ENCODE measurements around the gene FBXL16. TPM values are rescaled to one million over a fixed set of nuclear protein-coding genes. Genes with fewer than 3 reads are reported as not detected.

The FBXL16 gene
- polyA plus RNA-seq, 2 of the 4 experiments (the other 2 are of a cell fraction): 0.53 to 1.2 TPM

- peak within 1 kb of the TSS; percentile 79 for H3K4me3 ChIP-seq
- peak within 1 kb of the TSS; percentile 93 for H3K4me2 ChIP-seq
- peak; percentile 94 for DNase-seq (ENCODE audit: low read depth in 1 of 2, low spot score in 1 of 2)
- peaks cover 43% of the 10 kb centered on the region for H3K4me1 ChIP-seq
- peak; percentile 70 to 85 for ATAC-seq
- 22% methylated on average over 57 of the region's 91 CpGs for WGBS (ENCODE audit: missing lambda C conversion rate)
- CTCF ChIA-PET: interaction anchor here (1.0 to 6.1 kb wide), 14 partner anchors 11 to 78 kb away, joined by 3 to 64 read pairs (median 4); partner anchors contain the start of genes METTL26, RHOT2 and STUB1
- POLR2A ChIA-PET: interaction anchor here (0.6 to 1.2 kb wide), 3 partner anchors 26 to 773 kb away, joined by 3 to 6 read pairs (median 3); partner anchors contain the start of gene RHBDL1
- H3K27ac ChIP-seq: peak within 1 kb of the TSS; percentile 90 to 99
- no peaks in the 10 kb centered on the region for H3K9me3 ChIP-seq
- peak; percentile 46 for FAIRE-seq
- TF ChIP-seq RCOR1 (IDR thresholded peaks at IDR 0.05; ENCODE audit: low read depth, low read length) (no peak), KDM5A (IDR thresholded peaks at IDR 0.05) (no peak), FOXS1 (CRISPR knock-in tag; IDR thresholded peaks at IDR 0.05) (peak; percentile 87; the same call in 1 of the 2 replicates), PHF8 (IDR thresholded peaks at IDR 0.05; ENCODE audit: borderline replicate concordance, low read depth) (peak; percentile 59), TFCP2L1 (CRISPR knock-in tag; IDR thresholded peaks at IDR 0.05) (peak; percentile 58; the same call in 1 of the 2 replicates), POLR2AphosphoS2 (conservative IDR thresholded peaks at IDR 0.05; ENCODE audit: low read length) (no peak), ESRRA (IDR thresholded peaks at IDR 0.05; ENCODE audit: borderline replicate concordance, low read length) (no peak), RFX5 (IDR thresholded peaks at IDR 0.05) (peak; percentile 94), USF2 (IDR thresholded peaks at IDR 0.05) (peak; percentile 96), HDAC2 (IDR thresholded peaks at IDR 0.05) (0 out of 2 replicates have a peak, but pooled peaks have one; percentile 46), FOSL2 (IDR thresholded peaks at IDR 0.05) (no peak), FOSL2 (CRISPR knock-in tag; IDR thresholded peaks at IDR 0.05) (0 out of 2 replicates have a peak, but pooled peaks have one; percentile 10), HOXB5 (CRISPR knock-in tag; IDR thresholded peaks at IDR 0.05) (peak; percentile 96), HEYL (CRISPR knock-in tag; IDR thresholded peaks at IDR 0.05) (peak; percentile 82), CHD2 (IDR thresholded peaks at IDR 0.05; ENCODE audit: low read length, partially characterized antibody) (no peak), HOXB13 (CRISPR knock-in tag; IDR thresholded peaks at IDR 0.05; ENCODE audit: low read depth) (peak; percentile 97), CBX8 (IDR thresholded peaks at IDR 0.05) (no peak), POLR2A (IDR thresholded peaks at IDR 0.05; ENCODE audit: low read length) (peak; percentile 57), TP53 (CRISPR knock-in tag; IDR thresholded peaks at IDR 0.05) (peak; percentile 96), JUN (IDR thresholded peaks at IDR 0.05) (peak in 1 of 2 experiments; percentile 78; a peak in 3 of 5 replicates), ZSCAN20 (CRISPR knock-in tag; IDR thresholded peaks at IDR 0.05) (0 out of 2 replicates have a peak, but pooled peaks have one; percentile 45), ZC3H11A (IDR thresholded peaks at IDR 0.05) (no peak)
- TF ChIP-seq, protein P1, sequence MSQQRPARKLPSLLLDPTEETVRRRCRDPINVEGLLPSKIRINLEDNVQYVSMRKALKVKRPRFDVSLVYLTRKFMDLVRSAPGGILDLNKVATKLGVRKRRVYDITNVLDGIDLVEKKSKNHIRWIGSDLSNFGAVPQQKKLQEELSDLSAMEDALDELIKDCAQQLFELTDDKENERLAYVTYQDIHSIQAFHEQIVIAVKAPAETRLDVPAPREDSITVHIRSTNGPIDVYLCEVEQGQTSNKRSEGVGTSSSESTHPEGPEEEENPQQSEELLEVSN (IDR thresholded peaks at IDR 0.05; ENCODE audit: borderline replicate concordance, low read depth): peak; percentile 95
- TF ChIP-seq, protein P2, sequence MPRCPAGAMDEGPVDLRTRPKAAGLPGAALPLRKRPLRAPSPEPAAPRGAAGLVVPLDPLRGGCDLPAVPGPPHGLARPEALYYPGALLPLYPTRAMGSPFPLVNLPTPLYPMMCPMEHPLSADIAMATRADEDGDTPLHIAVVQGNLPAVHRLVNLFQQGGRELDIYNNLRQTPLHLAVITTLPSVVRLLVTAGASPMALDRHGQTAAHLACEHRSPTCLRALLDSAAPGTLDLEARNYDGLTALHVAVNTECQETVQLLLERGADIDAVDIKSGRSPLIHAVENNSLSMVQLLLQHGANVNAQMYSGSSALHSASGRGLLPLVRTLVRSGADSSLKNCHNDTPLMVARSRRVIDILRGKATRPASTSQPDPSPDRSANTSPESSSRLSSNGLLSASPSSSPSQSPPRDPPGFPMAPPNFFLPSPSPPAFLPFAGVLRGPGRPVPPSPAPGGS (IDR thresholded peaks at IDR 0.05): no peak
- TF ChIP-seq, protein P3, sequence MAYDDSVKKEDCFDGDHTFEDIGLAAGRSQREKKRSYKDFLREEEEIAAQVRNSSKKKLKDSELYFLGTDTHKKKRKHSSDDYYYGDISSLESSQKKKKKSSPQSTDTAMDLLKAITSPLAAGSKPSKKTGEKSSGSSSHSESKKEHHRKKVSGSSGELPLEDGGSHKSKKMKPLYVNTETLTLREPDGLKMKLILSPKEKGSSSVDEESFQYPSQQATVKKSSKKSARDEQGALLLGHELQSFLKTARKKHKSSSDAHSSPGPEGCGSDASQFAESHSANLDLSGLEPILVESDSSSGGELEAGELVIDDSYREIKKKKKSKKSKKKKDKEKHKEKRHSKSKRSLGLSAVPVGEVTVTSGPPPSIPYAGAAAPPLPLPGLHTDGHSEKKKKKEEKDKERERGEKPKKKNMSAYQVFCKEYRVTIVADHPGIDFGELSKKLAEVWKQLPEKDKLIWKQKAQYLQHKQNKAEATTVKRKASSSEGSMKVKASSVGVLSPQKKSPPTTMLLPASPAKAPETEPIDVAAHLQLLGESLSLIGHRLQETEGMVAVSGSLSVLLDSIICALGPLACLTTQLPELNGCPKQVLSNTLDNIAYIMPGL (CRISPR knock-in tag; IDR thresholded peaks at IDR 0.05; ENCODE audit: borderline replicate concordance): peak; percentile 77
- TF ChIP-seq, protein P4, sequence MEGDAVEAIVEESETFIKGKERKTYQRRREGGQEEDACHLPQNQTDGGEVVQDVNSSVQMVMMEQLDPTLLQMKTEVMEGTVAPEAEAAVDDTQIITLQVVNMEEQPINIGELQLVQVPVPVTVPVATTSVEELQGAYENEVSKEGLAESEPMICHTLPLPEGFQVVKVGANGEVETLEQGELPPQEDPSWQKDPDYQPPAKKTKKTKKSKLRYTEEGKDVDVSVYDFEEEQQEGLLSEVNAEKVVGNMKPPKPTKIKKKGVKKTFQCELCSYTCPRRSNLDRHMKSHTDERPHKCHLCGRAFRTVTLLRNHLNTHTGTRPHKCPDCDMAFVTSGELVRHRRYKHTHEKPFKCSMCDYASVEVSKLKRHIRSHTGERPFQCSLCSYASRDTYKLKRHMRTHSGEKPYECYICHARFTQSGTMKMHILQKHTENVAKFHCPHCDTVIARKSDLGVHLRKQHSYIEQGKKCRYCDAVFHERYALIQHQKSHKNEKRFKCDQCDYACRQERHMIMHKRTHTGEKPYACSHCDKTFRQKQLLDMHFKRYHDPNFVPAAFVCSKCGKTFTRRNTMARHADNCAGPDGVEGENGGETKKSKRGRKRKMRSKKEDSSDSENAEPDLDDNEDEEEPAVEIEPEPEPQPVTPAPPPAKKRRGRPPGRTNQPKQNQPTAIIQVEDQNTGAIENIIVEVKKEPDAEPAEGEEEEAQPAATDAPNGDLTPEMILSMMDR (IDR thresholded peaks at IDR 0.05): no peak
- TF ChIP-seq, protein P5, sequence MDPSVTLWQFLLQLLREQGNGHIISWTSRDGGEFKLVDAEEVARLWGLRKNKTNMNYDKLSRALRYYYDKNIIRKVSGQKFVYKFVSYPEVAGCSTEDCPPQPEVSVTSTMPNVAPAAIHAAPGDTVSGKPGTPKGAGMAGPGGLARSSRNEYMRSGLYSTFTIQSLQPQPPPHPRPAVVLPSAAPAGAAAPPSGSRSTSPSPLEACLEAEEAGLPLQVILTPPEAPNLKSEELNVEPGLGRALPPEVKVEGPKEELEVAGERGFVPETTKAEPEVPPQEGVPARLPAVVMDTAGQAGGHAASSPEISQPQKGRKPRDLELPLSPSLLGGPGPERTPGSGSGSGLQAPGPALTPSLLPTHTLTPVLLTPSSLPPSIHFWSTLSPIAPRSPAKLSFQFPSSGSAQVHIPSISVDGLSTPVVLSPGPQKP (IDR thresholded peaks at IDR 0.05; ENCODE audit: low read depth, low read length): 0 out of 2 replicates have a peak, but pooled peaks have one; percentile 44
- TF ChIP-seq, protein P6, sequence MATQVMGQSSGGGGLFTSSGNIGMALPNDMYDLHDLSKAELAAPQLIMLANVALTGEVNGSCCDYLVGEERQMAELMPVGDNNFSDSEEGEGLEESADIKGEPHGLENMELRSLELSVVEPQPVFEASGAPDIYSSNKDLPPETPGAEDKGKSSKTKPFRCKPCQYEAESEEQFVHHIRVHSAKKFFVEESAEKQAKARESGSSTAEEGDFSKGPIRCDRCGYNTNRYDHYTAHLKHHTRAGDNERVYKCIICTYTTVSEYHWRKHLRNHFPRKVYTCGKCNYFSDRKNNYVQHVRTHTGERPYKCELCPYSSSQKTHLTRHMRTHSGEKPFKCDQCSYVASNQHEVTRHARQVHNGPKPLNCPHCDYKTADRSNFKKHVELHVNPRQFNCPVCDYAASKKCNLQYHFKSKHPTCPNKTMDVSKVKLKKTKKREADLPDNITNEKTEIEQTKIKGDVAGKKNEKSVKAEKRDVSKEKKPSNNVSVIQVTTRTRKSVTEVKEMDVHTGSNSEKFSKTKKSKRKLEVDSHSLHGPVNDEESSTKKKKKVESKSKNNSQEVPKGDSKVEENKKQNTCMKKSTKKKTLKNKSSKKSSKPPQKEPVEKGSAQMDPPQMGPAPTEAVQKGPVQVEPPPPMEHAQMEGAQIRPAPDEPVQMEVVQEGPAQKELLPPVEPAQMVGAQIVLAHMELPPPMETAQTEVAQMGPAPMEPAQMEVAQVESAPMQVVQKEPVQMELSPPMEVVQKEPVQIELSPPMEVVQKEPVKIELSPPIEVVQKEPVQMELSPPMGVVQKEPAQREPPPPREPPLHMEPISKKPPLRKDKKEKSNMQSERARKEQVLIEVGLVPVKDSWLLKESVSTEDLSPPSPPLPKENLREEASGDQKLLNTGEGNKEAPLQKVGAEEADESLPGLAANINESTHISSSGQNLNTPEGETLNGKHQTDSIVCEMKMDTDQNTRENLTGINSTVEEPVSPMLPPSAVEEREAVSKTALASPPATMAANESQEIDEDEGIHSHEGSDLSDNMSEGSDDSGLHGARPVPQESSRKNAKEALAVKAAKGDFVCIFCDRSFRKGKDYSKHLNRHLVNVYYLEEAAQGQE (IDR thresholded peaks at IDR 0.05): 0 out of 2 replicates have a peak, but pooled peaks have one; percentile 13
Measured at GRCh38 chr16:648781-649589, 56.6 kb downstream of the FBXL16 start, which contains the start of gene WDR90. Gene WDR90 (plus strand): TSS chr16:649365. CDS start chr16:649417, 52 bp downstream.

Measured in A549 (cell line).